Calu3 (cell line): ENCODE results near the gene VDAC1. TPM values are rescaled to one million over a fixed set of nuclear protein-coding genes. Genes with fewer than 3 reads are reported as not detected.
"Not testable (repeated sequence)": the region's sequence is repeated elsewhere in the genome, so short reads cannot be mapped to it uniquely, and the experiment has no call there.

Experiments used
- BruUV-seq: library from RNA; stranded (reverse); fragments of 400-500 nt; replicated peaks from 2 replicates; lab custom pipeline; 2021; lab: Mats Ljungman, UMichigan
- CTCF ChIA-PET: fragments of 300-600 bp; sonication (Branson Sonifier 250); formaldehyde crosslinking; loops from one replicate; lab custom pipeline; 2022; ENCODE audit warnings: antibody characterized with exemption; lab: Charles Lee
- DNase-seq: peaks from one replicate; pipeline ENCODE4 v3.0.0; 2022
- H3K27ac Mint-ChIP-seq: one replicate; pipeline ENCODE4 v1.8.0; 2022; ENCODE audit warnings: mixed read lengths; ENCODE audit not compliant: unreplicated experiment
- H3K27me3 Mint-ChIP-seq: one replicate; pipeline ENCODE4 v1.8.0; 2022; ENCODE audit warnings: mixed read lengths; ENCODE audit not compliant: unreplicated experiment
- H3K36me3 Mint-ChIP-seq: one replicate; pipeline ENCODE4 v1.8.0; 2022; ENCODE audit warnings: mild to moderate bottlenecking, moderate library complexity, mixed read lengths; ENCODE audit not compliant: insufficient read depth, unreplicated experiment
- H3K4me1 Mint-ChIP-seq: one replicate; pipeline ENCODE4 v1.8.0; 2022; ENCODE audit warnings: mild to moderate bottlenecking, low read depth, mixed read lengths; ENCODE audit not compliant: unreplicated experiment
- H3K4me3 Mint-ChIP-seq: one replicate; pipeline ENCODE4 v1.8.0; 2022; ENCODE audit warnings: mild to moderate bottlenecking, low read depth, moderate library complexity, mixed read lengths; ENCODE audit not compliant: unreplicated experiment
- H3K9me3 Mint-ChIP-seq: one replicate; pipeline ENCODE4 v1.8.0; 2022; ENCODE audit warnings: low read depth, mixed read lengths; ENCODE audit not compliant: unreplicated experiment
- intact Hi-C: fragments of 100-400 bp; cut with micrococcal nuclease; formaldehyde crosslinking; loops from one replicate; pipeline ENCODE4 v1.10.0; 2022; ENCODE audit not compliant: unreplicated experiment
- total RNA-seq: library from RNA; stranded (reverse); gene quantifications from 2 replicates; pipeline ENCODE4 v1.2.3, GENCODE V29; 2022
- TF ChIP-seq, protein P1 (sequence below): fragments of 200-600 bp; IDR thresholded peaks from one replicate; pipeline ENCODE4 v1.8.0; 2022; ENCODE audit warnings: antibody characterized with exemption; ENCODE audit not compliant: unreplicated experiment

The VDAC1 gene
- total RNA-seq, 1 experiment from 2014 or later, result 410 TPM

- intact Hi-C loops, result no loop called here
- Mint-ChIP-seq H3K4me1 (peaks cover 16% of the 10 kb centered on the region), H3K27me3 (no peaks in the 10 kb centered on the region), H3K27ac (no peak overlapping the region), H3K4me3 (no peak overlapping the region), H3K9me3 (no peaks in the 10 kb centered on the region), H3K36me3 (peaks cover 14% of the 10 kb centered on the region)
- CTCF ChIA-PET, result no interaction called here
- BruUV-seq, result no TSS peak
- TF ChIP-seq, protein P1, sequence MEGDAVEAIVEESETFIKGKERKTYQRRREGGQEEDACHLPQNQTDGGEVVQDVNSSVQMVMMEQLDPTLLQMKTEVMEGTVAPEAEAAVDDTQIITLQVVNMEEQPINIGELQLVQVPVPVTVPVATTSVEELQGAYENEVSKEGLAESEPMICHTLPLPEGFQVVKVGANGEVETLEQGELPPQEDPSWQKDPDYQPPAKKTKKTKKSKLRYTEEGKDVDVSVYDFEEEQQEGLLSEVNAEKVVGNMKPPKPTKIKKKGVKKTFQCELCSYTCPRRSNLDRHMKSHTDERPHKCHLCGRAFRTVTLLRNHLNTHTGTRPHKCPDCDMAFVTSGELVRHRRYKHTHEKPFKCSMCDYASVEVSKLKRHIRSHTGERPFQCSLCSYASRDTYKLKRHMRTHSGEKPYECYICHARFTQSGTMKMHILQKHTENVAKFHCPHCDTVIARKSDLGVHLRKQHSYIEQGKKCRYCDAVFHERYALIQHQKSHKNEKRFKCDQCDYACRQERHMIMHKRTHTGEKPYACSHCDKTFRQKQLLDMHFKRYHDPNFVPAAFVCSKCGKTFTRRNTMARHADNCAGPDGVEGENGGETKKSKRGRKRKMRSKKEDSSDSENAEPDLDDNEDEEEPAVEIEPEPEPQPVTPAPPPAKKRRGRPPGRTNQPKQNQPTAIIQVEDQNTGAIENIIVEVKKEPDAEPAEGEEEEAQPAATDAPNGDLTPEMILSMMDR, result no peak
- DNase-seq, result no peak
Observed at GRCh38 chr5:133959643-133960042, 45.1 kb downstream of the VDAC1 start.

DNA sequence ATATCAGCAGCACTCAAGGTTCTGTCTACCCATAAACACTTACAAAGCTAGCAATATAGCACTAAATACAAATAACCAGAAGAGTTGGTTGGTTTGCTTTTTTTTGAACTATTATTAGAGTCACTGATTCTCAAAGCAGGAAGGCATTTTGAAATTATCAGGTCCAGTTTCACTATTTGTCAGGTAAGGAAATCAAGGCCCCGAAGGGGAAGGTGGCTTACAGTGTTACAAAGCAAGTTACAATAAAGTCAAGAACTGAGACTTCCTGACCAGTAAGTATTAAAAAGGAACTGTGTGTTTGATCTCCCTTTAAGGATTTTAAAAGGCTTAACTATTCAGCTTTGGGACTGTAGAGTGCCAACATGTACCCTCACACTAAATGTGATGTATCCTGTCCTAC, 47.2 kb downstream of the VDAC1 start:
- Mint-ChIP-seq H3K27me3 (no peaks in the 10 kb centered on the region), H3K9me3 (no peaks in the 10 kb centered on the region), H3K4me3 (no peak overlapping the region)

GRCh38 chr5:133957080-133957479, 47.7 kb downstream of the VDAC1 start:
- no peaks in the 10 kb centered on the region for H3K9me3 Mint-ChIP-seq
- CTCF ChIA-PET, result interaction anchor here (1.4 kb wide), 1 partner anchor 13 kb away, joined by 3 read pairs; no protein-coding TSS in a partner anchor
- intact Hi-C loops, result no loop called here
- no peak overlapping the region for H3K27ac Mint-ChIP-seq
- H3K36me3 Mint-ChIP-seq, result peaks cover 18% of the 10 kb centered on the region
- BruUV-seq, result no TSS peak
- no peak for DNase-seq
- no peaks in the 10 kb centered on the region for H3K27me3 Mint-ChIP-seq
- peaks cover under 1% of the 10 kb centered on the region for H3K4me1 Mint-ChIP-seq
- no peak overlapping the region for H3K4me3 Mint-ChIP-seq
- TF ChIP-seq, protein P1, result no peak

More for the DNA sequence above, 47.2 kb downstream of the VDAC1 start:
- H3K4me1 Mint-ChIP-seq, result peaks cover 6% of the 10 kb centered on the region
- CTCF ChIA-PET, result interaction anchor here (1.4 kb wide), 1 partner anchor 12 kb away, joined by 3 read pairs; no protein-coding TSS in a partner anchor
- H3K27ac Mint-ChIP-seq, result no peak overlapping the region
- BruUV-seq, result no TSS peak
- DNase-seq, result no peak
- intact Hi-C loops, result no loop called here
- TF ChIP-seq, protein P1, result no peak
- peaks cover 18% of the 10 kb centered on the region for H3K36me3 Mint-ChIP-seq

GRCh38 chr5:133956196-133956595, 48.6 kb downstream of the VDAC1 start:
- DNase-seq, BruUV-seq, H3K27ac Mint-ChIP-seq, H3K4me3 Mint-ChIP-seq, intact Hi-C loops, CTCF ChIA-PET, H3K27me3 Mint-ChIP-seq, H3K4me1 Mint-ChIP-seq, H3K9me3 Mint-ChIP-seq: not testable (repeated sequence)
- peaks cover 18% of the 10 kb centered on the region for H3K36me3 Mint-ChIP-seq

DNA sequence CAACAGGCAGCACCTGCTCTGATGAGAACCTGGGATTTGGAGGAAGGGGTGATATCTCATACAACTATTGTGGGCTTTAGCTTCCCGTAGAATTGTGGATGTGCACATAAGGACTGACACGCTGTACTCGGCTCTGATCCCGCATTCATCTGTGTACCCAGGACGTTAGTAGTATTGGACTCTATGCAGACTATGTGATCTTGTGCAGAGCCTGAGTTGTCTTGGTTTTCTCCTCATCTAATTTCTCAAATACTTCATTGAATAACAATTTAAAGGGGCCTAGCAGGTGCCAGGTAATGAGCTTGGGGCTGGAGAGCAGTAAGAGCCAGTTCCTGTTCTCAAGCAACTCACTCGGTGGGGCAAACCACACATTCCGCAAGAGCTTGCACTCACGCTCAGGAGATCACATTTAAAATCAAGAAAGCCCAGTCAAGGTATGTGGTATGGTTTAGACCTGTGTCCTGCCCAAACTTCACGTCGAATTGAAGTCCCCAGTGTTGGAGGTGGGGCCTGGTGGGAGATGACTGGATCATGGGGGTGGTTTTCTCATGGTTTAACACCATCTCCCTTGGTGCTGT, 51.1 kb downstream of the VDAC1 start:
- Mint-ChIP-seq H3K36me3 (peaks cover 8% of the 10 kb centered on the region), H3K27me3 (no peaks in the 10 kb centered on the region), H3K4me3 (no peak overlapping the region), H3K9me3 (no peaks in the 10 kb centered on the region), H3K4me1 (no peaks in the 10 kb centered on the region), H3K27ac (no peak overlapping the region)
- intact Hi-C loops, result no loop called here
- no peak for DNase-seq
- BruUV-seq, result no TSS peak
- CTCF ChIA-PET, result interaction anchor here (0.7 kb wide), 1 partner anchor 51 kb away, joined by 8 read pairs; no protein-coding TSS in a partner anchor
- TF ChIP-seq, protein P1, result no peak
